Trophoblast cell (in vitro differentiated cells and primary cell): Measurements from ENCODE around the gene LRCOL1.
A peak's percentile ranks its signal among the peaks of the same experiment; 100 is the strongest.

Experiments
- DNase-seq, 2 donors: peaks; one replicate each; pipeline ENCODE4 v3.0.0-alpha.2; 2016
- H2AFZ ChIP-seq: 2 replicates; pipeline ENCODE4 v1.6.1; 2013; ENCODE audit warnings: low read length, moderate library complexity, mild to moderate bottlenecking; ENCODE audit not compliant: insufficient read depth, poor library complexity
- H2AK5ac ChIP-seq: 2 replicates; pipeline ENCODE4 v1.6.1; 2013; ENCODE audit warnings: mild to moderate bottlenecking, low read length
- H2BK120ac ChIP-seq: 2 replicates; pipeline ENCODE4 v1.6.1; 2013; ENCODE audit warnings: low read length, mild to moderate bottlenecking, moderate library complexity; ENCODE audit not compliant: insufficient read depth, poor library complexity
- H2BK12ac ChIP-seq: 2 replicates; pipeline ENCODE4 v1.6.1; 2013; ENCODE audit warnings: mild to moderate bottlenecking, low read length, moderate library complexity
- H2BK5ac ChIP-seq: 2 replicates; pipeline ENCODE4 v1.6.1; 2013; ENCODE audit warnings: low read length, low read depth, moderate library complexity, mild to moderate bottlenecking; ENCODE audit not compliant: poor library complexity
- H3K14ac ChIP-seq: 2 replicates; pipeline ENCODE4 v1.6.1; 2013; ENCODE audit warnings: mild to moderate bottlenecking, low read length
- H3K18ac ChIP-seq: 2 replicates; pipeline ENCODE4 v1.6.1; 2013; ENCODE audit warnings: mild to moderate bottlenecking, low read length
- H3K23ac ChIP-seq: 2 replicates; pipeline ENCODE4 v1.6.1; 2013; ENCODE audit warnings: low read length
- H3K27ac ChIP-seq: 2 replicates; pipeline ENCODE4 v1.5.1; 2013; ENCODE audit warnings: low read depth, mild to moderate bottlenecking, inconsistent platforms, low read length, moderate library complexity
- H3K27me3 ChIP-seq: 2 replicates; pipeline ENCODE4 v1.6.1; 2013; ENCODE audit warnings: inconsistent platforms, mild to moderate bottlenecking, low read length, moderate library complexity; ENCODE audit not compliant: insufficient read depth
- H3K36me3 ChIP-seq, 2 experiments: 1 replicate in 1 of 2; 2 replicates in 1 of 2; pipeline ENCODE4 v1.6.1; 2013; ENCODE audit warnings: low read length in 2 of 2, mild to moderate bottlenecking in 2 of 2, moderate library complexity in 1 of 2; ENCODE audit not compliant: insufficient read depth in 2 of 2, control insufficient read depth in 1 of 2
- H3K4ac ChIP-seq: 2 replicates; pipeline ENCODE4 v1.6.1; 2013; ENCODE audit warnings: low read depth, mild to moderate bottlenecking, low read length, moderate library complexity
- H3K4me1 ChIP-seq, 2 experiments: 1 replicate in 1 of 2; 2 replicates in 1 of 2; pipeline ENCODE4 v1.6.1; 2013; ENCODE audit warnings: low read length in 2 of 2, mild to moderate bottlenecking in 2 of 2, moderate library complexity in 1 of 2; ENCODE audit not compliant: insufficient read depth in 2 of 2, control insufficient read depth in 1 of 2
- H3K4me2 ChIP-seq: 2 replicates; pipeline ENCODE4 v1.6.1; 2013; ENCODE audit warnings: inconsistent platforms, mild to moderate bottlenecking, low read length, moderate library complexity
- H3K4me3 ChIP-seq: 2 replicates; pipeline ENCODE4 v1.5.1; 2013; ENCODE audit warnings: mild to moderate bottlenecking, low read depth, low read length, inconsistent platforms
- H3K79me1 ChIP-seq: one replicate; pipeline ENCODE4 v1.6.1; 2013; ENCODE audit warnings: low read length
- H3K79me2 ChIP-seq: 2 replicates; pipeline ENCODE4 v1.6.1; 2013; ENCODE audit warnings: low read length, mild to moderate bottlenecking; ENCODE audit not compliant: control insufficient read depth, insufficient read depth, poor library complexity
- H3K9ac ChIP-seq: 2 replicates; pipeline ENCODE4 v1.6.1; 2013; ENCODE audit warnings: mild to moderate bottlenecking, low read length
- H3K9me3 ChIP-seq: 2 replicates; pipeline ENCODE4 v1.6.1; 2013; ENCODE audit warnings: low read depth, mild to moderate bottlenecking, control low read depth, inconsistent platforms, low read length; ENCODE audit not compliant: insufficient read depth
- H4K12ac ChIP-seq: 2 replicates; pipeline ENCODE4 v1.6.1; 2013; ENCODE audit warnings: low read depth, mild to moderate bottlenecking, low read length, moderate library complexity
- H4K8ac ChIP-seq: 2 replicates; pipeline ENCODE4 v1.6.1; 2013; ENCODE audit warnings: low read depth, mild to moderate bottlenecking, low read length, moderate library complexity
- H4K91ac ChIP-seq: one replicate; pipeline ENCODE4 v1.6.1; 2013; ENCODE audit warnings: low read depth, mild to moderate bottlenecking, low read length, moderate library complexity
- WGBS: extraction: QIAGEN DNeasy Blood & Tissue Kit; methylation state at CpG from one replicate; pipeline ENCODE4 v1.1.7; 2013; ENCODE audit warnings: missing lambda C conversion rate; ENCODE audit not compliant: insufficient read length, insufficient coverage; ENCODE audit errors: extremely low coverage; 5-methylcytosine and 5-hydroxymethylcytosine counted together

Gene LRCOL1

DNA sequence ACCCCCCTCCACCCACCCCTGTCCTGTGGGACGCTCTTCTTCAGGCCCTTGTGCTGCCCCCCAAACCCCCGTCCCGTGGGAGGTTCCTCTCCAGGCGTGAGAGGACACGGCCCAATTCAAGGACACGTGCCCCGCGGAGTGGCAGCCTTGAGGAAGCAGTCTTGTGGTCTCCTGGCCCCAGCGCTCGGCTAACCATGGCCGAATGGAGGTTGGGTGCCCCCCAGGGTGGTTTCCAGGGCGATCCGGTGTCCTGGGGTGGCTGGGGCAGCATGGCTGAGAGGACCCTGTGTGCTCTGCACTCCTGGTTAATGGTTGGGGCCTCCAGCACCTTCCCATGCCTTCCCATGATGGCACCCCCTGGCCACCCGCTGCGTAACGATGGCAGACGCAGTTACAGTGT is 53.6 kb downstream of the LRCOL1 start:
- Histone ChIP-seq H3K9me3 (peaks cover 5% of the 10 kb centered on the region), H3K4me2 (no peak overlapping the region), H3K4me1 (peaks cover 6 to 7% of the 10 kb centered on the region in 2 experiments), H4K8ac (no peak overlapping the region), H4K91ac (no peak overlapping the region), H2AK5ac (no peak overlapping the region), H3K4ac (no peak overlapping the region), H3K27ac (no peak overlapping the region), H3K18ac (no peak overlapping the region), H3K36me3 (peaks cover 5 to 8% of the 10 kb centered on the region in 2 experiments), H2BK5ac (no peak overlapping the region), H4K12ac (no peak overlapping the region), H2AFZ (no peak overlapping the region), H3K9ac (no peak overlapping the region), H3K14ac (no peak overlapping the region), H2BK12ac (no peak overlapping the region), H3K4me3 (no peak overlapping the region), H3K79me1 (peaks cover 9% of the 10 kb centered on the region), H3K23ac (no peak overlapping the region), H3K79me2 (peaks cover 6% of the 10 kb centered on the region), H2BK120ac (no peak overlapping the region), H3K27me3 (no peaks in the 10 kb centered on the region)
- no peak for DNase-seq
- no CpG with 5 or more reads among the region's 17 CpGs for WGBS

DNA sequence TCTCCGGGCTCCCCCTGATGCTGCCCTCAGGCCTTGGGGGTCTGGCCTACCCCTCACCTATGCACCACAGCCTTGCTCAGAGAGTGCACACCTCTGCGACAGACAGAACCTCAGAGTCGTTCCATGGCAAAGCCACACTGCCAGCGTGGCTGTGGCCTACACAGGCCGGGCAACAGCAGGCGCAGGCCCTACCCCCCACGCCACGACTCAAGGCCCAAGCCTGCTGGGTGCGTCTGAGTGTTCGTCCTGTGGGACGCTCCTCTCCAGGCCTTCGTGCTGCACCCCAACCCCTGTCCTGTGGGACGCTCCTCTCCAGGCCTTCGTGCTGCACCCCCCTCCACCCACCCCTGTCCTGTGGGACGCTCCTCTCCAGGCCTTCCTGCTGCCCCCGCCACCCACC is 54.2 kb downstream of the LRCOL1 start:
- Histone ChIP-seq H3K27me3 (no peaks in the 10 kb centered on the region), H3K23ac (no peak overlapping the region), H4K91ac (no peak overlapping the region), H3K9me3 (peaks cover 5% of the 10 kb centered on the region), H2AFZ (no peak overlapping the region), H3K4me3 (no peak overlapping the region), H2AK5ac (no peak overlapping the region), H3K14ac (no peak overlapping the region), H3K4me1 (peaks cover 6 to 7% of the 10 kb centered on the region in 2 experiments), H3K79me2 (peaks cover 6% of the 10 kb centered on the region), H3K36me3 (peaks cover 8% of the 10 kb centered on the region in 2 experiments), H4K8ac (no peak overlapping the region), H3K9ac (no peak overlapping the region), H3K79me1 (peaks cover 9% of the 10 kb centered on the region), H3K27ac (no peak overlapping the region), H4K12ac (no peak overlapping the region), H3K18ac (no peak overlapping the region), H3K4me2 (no peak overlapping the region), H2BK5ac (no peak overlapping the region), H2BK12ac (no peak overlapping the region), H3K4ac (no peak overlapping the region), H2BK120ac (no peak overlapping the region)
- no peak for DNase-seq
- no CpG with 5 or more reads among the region's 16 CpGs for WGBS

DNA sequence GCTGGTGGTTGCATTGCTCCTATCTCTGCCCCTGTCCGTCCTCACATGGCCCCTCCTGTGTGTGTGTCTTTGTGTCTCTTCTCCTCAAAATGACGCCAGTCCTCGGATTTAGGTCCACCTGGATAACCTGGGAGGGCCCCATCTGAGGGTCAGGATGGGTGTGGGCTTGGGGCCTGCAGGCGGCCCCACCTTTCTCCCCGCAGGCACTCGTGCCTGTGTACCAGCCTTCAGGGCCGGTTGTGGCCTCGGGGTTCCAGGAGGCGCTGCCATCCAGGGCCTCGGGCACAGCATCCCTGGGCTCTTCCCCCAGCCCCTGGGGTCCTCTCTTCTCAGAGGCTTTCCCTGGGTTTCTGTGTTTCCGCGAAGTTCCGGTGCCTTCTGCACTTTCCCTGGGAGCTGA is 54.7 kb downstream of the LRCOL1 start:
- H4K91ac ChIP-seq = no peak overlapping the region
- DNase-seq = no peak
- peaks cover 2 to 5% of the 10 kb centered on the region in 2 experiments for H3K4me1 ChIP-seq
- H2BK120ac ChIP-seq = no peak overlapping the region
- H3K9ac ChIP-seq = no peak overlapping the region
- H3K36me3 ChIP-seq = peaks cover 8 to 9% of the 10 kb centered on the region in 2 experiments
- H3K27me3 ChIP-seq = no peaks in the 10 kb centered on the region
- H3K27ac ChIP-seq = no peak overlapping the region
- H3K4me3 ChIP-seq = no peak overlapping the region
- H3K79me1 ChIP-seq = peaks cover 9% of the 10 kb centered on the region
- no peak overlapping the region for H2AFZ ChIP-seq
- peaks cover 5% of the 10 kb centered on the region for H3K79me2 ChIP-seq
- no peak overlapping the region for H2AK5ac ChIP-seq
- H2BK5ac ChIP-seq = no peak overlapping the region
- no peak overlapping the region for H3K4ac ChIP-seq
- H4K12ac ChIP-seq = no peak overlapping the region
- no peak overlapping the region for H2BK12ac ChIP-seq
- no peak overlapping the region for H3K14ac ChIP-seq
- H3K18ac ChIP-seq = no peak overlapping the region
- H4K8ac ChIP-seq = no peak overlapping the region
- H3K23ac ChIP-seq = no peak overlapping the region
- H3K4me2 ChIP-seq = no peak overlapping the region
- WGBS = no CpG with 5 or more reads among the region's 13 CpGs
- H3K9me3 ChIP-seq = peaks cover 5% of the 10 kb centered on the region

DNA sequence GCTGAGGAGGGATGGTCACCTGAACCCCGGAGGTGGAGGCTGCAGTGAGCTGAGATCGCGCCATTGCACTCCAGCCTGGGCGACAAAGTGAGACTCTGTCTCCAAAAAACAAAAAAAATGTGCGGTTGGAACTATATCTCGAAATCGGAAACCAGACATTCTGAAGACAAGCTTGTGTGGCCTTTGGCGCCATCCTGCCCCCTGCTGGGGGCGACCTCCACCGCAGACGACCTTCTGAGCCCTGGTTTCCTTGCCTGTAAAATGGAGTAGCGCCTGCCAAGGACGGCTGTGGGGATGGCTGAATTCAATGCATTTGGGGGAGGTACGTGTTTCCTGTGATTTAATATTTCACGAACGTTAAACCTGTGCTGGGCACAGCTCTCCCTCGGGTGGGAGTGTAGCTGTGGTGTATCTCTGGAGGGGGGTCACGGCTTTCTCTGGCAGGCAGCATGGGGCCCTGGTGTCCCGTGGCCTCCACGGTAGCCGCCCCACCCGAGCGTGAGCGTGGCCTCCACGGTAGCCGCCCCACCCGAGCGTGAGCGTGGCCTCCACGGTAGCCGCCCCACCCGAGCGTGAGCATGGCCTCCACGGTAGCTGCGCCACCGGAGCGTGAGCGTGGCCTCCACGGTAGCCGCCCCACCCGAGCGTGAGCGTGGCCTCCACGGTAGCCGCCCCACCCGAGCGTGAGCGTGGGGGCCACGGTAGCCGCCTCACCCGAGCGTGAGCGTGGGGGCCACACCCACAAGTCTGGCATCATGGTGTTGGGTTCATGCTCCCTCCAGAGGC is 55.3 kb downstream of the LRCOL1 start:
- Histone ChIP-seq H2BK5ac (no peak overlapping the region), H3K79me1 (peaks cover 4% of the 10 kb centered on the region), H2AK5ac (no peak overlapping the region), H2BK120ac (no peak overlapping the region), H4K8ac (no peak overlapping the region), H3K14ac (no peak overlapping the region), H3K4me3 (no peak overlapping the region), H3K4me2 (no peak overlapping the region), H3K79me2 (peaks cover 1% of the 10 kb centered on the region), H3K27ac (no peak overlapping the region), H4K12ac (no peak overlapping the region), H3K9me3 (peaks cover 5% of the 10 kb centered on the region), H3K36me3 (peaks cover 8 to 9% of the 10 kb centered on the region in 2 experiments), H3K27me3 (peaks cover 2% of the 10 kb centered on the region), H4K91ac (no peak overlapping the region), H2AFZ (no peak overlapping the region), H3K23ac (no peak overlapping the region), H3K4ac (no peak overlapping the region), H3K4me1 (peaks cover 0 to 3% of the 10 kb centered on the region in 2 experiments), H2BK12ac (no peak overlapping the region), H3K18ac (no peak overlapping the region), H3K9ac (no peak overlapping the region)
- peak; percentile 31 to 62 for DNase-seq
- WGBS = no CpG with 5 or more reads among the region's 53 CpGs
